Kidney tubule cell (primary cell): ENCODE results near the gene TRAF3IP1.
A peak's percentile ranks its signal among the peaks of the same experiment; 100 is the strongest.
"Not testable (repeated sequence)": the region's sequence is repeated elsewhere in the genome, so short reads cannot be mapped to it uniquely, and the experiment has no call there.

ENCODE experiments used
- DNase-seq: peaks from one replicate; pipeline ENCODE4 v3.0.0-alpha.2; 2018; ENCODE audit warnings: low spot score

Gene TRAF3IP1

GRCh38 chr2:238320246-238320647, at the start of gene TRAF3IP1:
TRAF3IP1 (plus strand) TSS chr2:238320518; CDS start chr2:238320663, 145 bp downstream.
- peak; percentile 92 for DNase-seq

GRCh38 chr2:238270606-238271005, 49.7 kb upstream of the TRAF3IP1 start:
- DNase-seq: no peak

GRCh38 chr2:238271061-238271554, 49.2 kb upstream of the TRAF3IP1 start:
- DNase-seq: no peak

- not testable (repeated sequence) for DNase-seq
Measured at GRCh38 chr2:238271686-238272085, 48.6 kb upstream of the TRAF3IP1 start.

GRCh38 chr2:238272156-238272555, 48.2 kb upstream of the TRAF3IP1 start:
- no peak for DNase-seq

- DNase-seq: not testable (repeated sequence)
Measured at GRCh38 chr2:238273433-238273832, 46.9 kb upstream of the TRAF3IP1 start.

GRCh38 chr2:238274152-238274865, 46.0 kb upstream of the TRAF3IP1 start:
- no peak for DNase-seq

- DNase-seq: peak; percentile 61
Measured at GRCh38 chr2:238277695-238278094, 42.6 kb upstream of the TRAF3IP1 start.

- peak; percentile 27 for DNase-seq
Measured at GRCh38 chr2:238278626-238279323, 41.5 kb upstream of the TRAF3IP1 start.

GRCh38 chr2:238279324-238279682, 41.0 kb upstream of the TRAF3IP1 start:
- no peak for DNase-seq

- no peak for DNase-seq
Measured at GRCh38 chr2:238280083-238280825, 40.1 kb upstream of the TRAF3IP1 start.

GRCh38 chr2:238281826-238282480, 38.4 kb upstream of the TRAF3IP1 start:
- DNase-seq: no peak

- DNase-seq: no peak
Measured at GRCh38 chr2:238282861-238283738, 37.2 kb upstream of the TRAF3IP1 start.

- no peak for DNase-seq
Measured at GRCh38 chr2:238284802-238285515, 35.4 kb upstream of the TRAF3IP1 start.

- peak; percentile 97 for DNase-seq
Measured at GRCh38 chr2:238285653-238286082, 34.6 kb upstream of the TRAF3IP1 start.

- no peak for DNase-seq
Measured at GRCh38 chr2:238286095-238286494, 34.2 kb upstream of the TRAF3IP1 start.

GRCh38 chr2:238286551-238286950, 33.8 kb upstream of the TRAF3IP1 start:
- DNase-seq: peak; percentile 91

- DNase-seq: peak; percentile 49
Measured at GRCh38 chr2:238286987-238287736, 33.2 kb upstream of the TRAF3IP1 start.
